ENCODE data around the gene ERICH2. TPM values are rescaled to one million over a fixed set of nuclear protein-coding genes. Genes with fewer than 3 reads are reported as not detected.

ERICH2 gene
- total RNA-seq, 1 donor from 2014 or later, result not detected

- H3K4me3 ChIP-seq (ENCODE audit: low read depth, low read length), result peak overlapping the region; percentile 62
- DNase-seq (ENCODE audit: low read depth), result no peak
- no peak for TF ChIP-seq CTCF (conservative IDR thresholded peaks at IDR 0.05; ENCODE audit: low read depth, low read length)
Observed at GRCh38 chr2:170817093-170818035, 47.2 kb downstream of the ERICH2 start.

GRCh38 chr2:170818036-170818751 is 48.0 kb downstream of the ERICH2 start:
- H3K4me3 ChIP-seq (ENCODE audit: low read depth, low read length), result peak overlapping the region; percentile 62
- TF ChIP-seq CTCF (conservative IDR thresholded peaks at IDR 0.05; ENCODE audit: low read depth, low read length), result no peak

DNA sequence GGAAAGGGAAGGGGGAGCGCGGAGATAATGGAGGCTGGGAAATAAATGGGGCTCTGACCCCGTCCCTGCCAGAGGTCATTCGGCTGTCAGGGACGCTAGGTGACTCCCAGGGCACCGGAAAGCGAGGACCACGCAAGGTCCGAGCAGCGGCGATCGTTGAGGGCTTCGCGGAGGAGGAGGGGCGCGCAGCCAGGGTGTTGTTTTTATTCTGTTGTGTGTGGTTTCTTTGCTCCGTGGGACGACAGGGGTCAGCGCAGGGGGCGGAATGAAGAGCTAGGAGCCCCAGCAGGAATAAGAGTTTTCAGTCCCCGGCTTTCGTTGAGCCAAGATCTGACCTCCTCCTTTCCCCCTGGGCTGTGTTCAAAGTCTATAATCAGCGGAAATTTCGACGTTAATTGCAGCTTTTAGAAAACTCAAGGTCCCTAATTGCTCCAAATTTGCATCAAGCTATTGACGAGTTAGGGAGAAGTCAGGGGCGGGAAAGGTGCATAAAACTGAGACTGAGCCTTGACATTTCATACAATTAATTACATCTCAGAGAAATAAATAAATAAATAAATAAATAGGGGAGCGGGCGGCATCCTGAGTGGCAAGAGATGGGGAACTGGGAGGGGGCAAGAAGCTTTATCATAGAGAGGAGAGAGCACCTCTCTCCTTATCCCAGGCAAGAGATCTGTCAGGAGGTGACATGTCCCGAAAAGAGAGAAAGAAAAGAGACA is 48.7 kb downstream of the ERICH2 start:
- peak overlapping the region; percentile 62 for H3K4me3 ChIP-seq (ENCODE audit: low read depth, low read length)
- no peak for DNase-seq (ENCODE audit: low read depth)
- no peak for TF ChIP-seq CTCF (conservative IDR thresholded peaks at IDR 0.05; ENCODE audit: low read depth, low read length)

More at GRCh38 chr2:170818036-170818751, 48.0 kb downstream of the ERICH2 start:
- DNase-seq (ENCODE audit: low read depth), result no peak

GRCh38 chr2:170819680-170820664 is 49.8 kb downstream of the ERICH2 start:
- no peak for DNase-seq (ENCODE audit: low read depth)
- H3K4me3 ChIP-seq (ENCODE audit: low read depth, low read length), result no peak overlapping the region
- no peak for TF ChIP-seq CTCF (conservative IDR thresholded peaks at IDR 0.05; ENCODE audit: low read depth, low read length)

DNA sequence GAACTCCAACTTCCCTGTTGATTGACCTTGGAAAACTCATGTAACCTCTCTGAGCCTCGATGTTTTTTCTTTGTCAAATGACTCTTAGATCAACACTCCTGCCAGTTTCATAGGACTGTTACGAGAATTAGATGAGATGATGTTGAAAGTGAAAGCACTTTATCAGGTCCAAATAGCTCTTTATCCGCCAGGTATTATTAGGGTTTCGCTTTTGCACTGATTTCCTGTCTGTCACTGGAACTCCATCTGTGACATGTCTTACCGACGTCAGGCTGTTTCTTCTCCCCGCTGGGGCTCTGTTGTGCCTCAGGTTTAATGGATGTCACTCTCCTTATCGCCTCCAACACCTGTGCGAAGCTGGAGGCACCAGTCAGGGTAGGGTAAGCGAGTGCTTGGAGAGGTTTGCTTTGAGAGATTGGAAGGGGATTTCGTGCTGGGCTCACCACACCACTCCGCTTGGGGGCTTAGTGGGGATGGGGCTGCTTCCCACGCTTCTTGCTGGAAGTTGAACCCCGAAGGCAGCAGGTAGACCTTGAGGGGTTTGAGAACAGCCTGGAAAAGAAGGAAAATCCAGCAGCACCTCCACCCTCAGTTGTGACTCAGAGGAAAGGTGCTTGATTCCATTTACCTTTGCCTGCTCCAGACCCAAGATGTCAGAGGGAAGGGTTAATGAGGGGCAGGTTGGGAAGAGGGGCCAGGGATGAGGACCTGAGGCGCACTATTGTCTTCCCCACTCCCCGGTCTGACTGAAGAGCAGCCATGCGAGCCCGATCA is 50.8 kb downstream of the ERICH2 start:
- H3K4me3 ChIP-seq (ENCODE audit: low read depth, low read length), result no peak overlapping the region
- no peak for DNase-seq (ENCODE audit: low read depth)
- no peak for TF ChIP-seq CTCF (conservative IDR thresholded peaks at IDR 0.05; ENCODE audit: low read depth, low read length)

Data from epithelial cell of proximal tubule (primary cell).